Endothelial cell (in vitro differentiated cells): ENCODE data around the gene PI4K2B. TPM values are rescaled to one million over a fixed set of nuclear protein-coding genes. Genes with fewer than 3 reads are reported as not detected.
"Not testable (repeated sequence)": the region's sequence is repeated elsewhere in the genome, so short reads cannot be mapped to it uniquely, and the experiment has no call there.

Experiments
- DNase-seq: peaks from one replicate; pipeline ENCODE4 v3.0.0; 2021; ENCODE audit warnings: low spot score
- H3K27ac Mint-ChIP-seq: one replicate; pipeline ENCODE4 v1.8.0; 2021; ENCODE audit warnings: mixed read lengths, inconsistent platforms; ENCODE audit not compliant: unreplicated experiment
- H3K27me3 Mint-ChIP-seq: one replicate; pipeline ENCODE4 v1.8.0; 2021; ENCODE audit warnings: mild to moderate bottlenecking, moderate library complexity, mixed read lengths, inconsistent platforms; ENCODE audit not compliant: unreplicated experiment
- H3K36me3 Mint-ChIP-seq: one replicate; pipeline ENCODE4 v1.8.0; 2021; ENCODE audit warnings: mild to moderate bottlenecking, low read depth, mixed read lengths, inconsistent platforms; ENCODE audit not compliant: unreplicated experiment
- H3K4me1 Mint-ChIP-seq: one replicate; pipeline ENCODE4 v1.8.0; 2021; ENCODE audit warnings: mild to moderate bottlenecking, mixed read lengths, inconsistent platforms; ENCODE audit not compliant: unreplicated experiment
- H3K4me3 Mint-ChIP-seq: one replicate; pipeline ENCODE4 v1.8.0; 2021; ENCODE audit warnings: mild to moderate bottlenecking, mixed read lengths, inconsistent platforms; ENCODE audit not compliant: unreplicated experiment
- H3K9me3 Mint-ChIP-seq: one replicate; pipeline ENCODE4 v1.8.0; 2021; ENCODE audit warnings: mixed read lengths, inconsistent platforms; ENCODE audit not compliant: unreplicated experiment
- total RNA-seq: library from RNA; stranded (reverse); fragmentation: NEBNext Ultra II Directional; extraction: Animal tissue kit (Norgen Biotek cat#: 25700); gene quantifications from one replicate; pipeline ENCODE4 v1.2.1, GENCODE V29; 2021; ENCODE audit not compliant: unreplicated experiment
- TF ChIP-seq, protein P1 (sequence below): fragments of 200-600 bp; sonication (generic); IDR thresholded peaks from one replicate; pipeline ENCODE4 v1.5.0; 2021; ENCODE audit warnings: antibody characterized with exemption; ENCODE audit not compliant: unreplicated experiment

The PI4K2B gene
- total RNA-seq, 1 donor from 2014 or later = 6.7 TPM

DNA sequence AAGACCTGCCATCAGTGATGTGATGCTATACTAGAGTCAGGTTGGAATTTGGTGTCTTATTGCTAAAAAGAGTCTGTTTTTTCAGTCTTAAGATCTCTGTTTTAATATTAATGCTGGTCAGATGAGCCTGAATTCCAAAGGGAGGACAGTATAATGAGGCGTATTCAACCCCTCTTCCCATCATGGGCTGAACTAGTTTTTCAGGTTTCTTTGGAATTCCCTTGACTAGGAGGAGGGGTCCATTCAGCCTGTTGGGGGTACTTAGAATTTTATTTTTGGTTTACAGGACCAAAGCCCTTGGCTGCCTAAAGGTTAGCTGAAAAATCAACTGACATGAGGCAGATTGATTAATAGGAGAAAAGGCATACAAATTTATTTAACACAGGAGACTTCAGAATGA, 24.1 kb upstream of the PI4K2B start:
- Mint-ChIP-seq H3K36me3 (no peaks in the 10 kb centered on the region), H3K27ac (no peak overlapping the region), H3K9me3 (no peaks in the 10 kb centered on the region), H3K4me3 (no peak overlapping the region), H3K27me3 (peaks cover 5% of the 10 kb centered on the region), H3K4me1 (peaks cover 10% of the 10 kb centered on the region)
- TF ChIP-seq, protein P1, sequence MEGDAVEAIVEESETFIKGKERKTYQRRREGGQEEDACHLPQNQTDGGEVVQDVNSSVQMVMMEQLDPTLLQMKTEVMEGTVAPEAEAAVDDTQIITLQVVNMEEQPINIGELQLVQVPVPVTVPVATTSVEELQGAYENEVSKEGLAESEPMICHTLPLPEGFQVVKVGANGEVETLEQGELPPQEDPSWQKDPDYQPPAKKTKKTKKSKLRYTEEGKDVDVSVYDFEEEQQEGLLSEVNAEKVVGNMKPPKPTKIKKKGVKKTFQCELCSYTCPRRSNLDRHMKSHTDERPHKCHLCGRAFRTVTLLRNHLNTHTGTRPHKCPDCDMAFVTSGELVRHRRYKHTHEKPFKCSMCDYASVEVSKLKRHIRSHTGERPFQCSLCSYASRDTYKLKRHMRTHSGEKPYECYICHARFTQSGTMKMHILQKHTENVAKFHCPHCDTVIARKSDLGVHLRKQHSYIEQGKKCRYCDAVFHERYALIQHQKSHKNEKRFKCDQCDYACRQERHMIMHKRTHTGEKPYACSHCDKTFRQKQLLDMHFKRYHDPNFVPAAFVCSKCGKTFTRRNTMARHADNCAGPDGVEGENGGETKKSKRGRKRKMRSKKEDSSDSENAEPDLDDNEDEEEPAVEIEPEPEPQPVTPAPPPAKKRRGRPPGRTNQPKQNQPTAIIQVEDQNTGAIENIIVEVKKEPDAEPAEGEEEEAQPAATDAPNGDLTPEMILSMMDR = no peak
- no peak for DNase-seq

DNA sequence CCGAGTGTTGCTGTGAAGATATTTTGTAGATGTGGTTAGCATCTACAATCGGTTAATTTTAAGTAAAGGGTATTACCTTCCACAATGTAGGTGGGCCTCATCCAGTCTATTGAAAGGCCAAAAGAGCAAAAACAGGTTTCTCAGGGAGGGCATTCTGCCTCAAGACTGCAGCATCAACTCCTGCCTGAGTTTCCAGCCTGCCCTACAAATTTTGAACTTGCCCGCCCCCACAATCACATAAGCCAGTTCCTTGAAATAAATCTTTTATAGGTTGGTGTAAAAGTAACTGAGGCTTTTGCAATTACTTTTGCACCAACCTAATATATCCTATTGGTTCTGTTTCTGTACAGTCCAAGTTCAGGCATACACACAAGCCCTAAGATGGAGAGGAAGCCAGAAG, 22.1 kb upstream of the PI4K2B start:
- H3K27me3 Mint-ChIP-seq = peaks cover 5% of the 10 kb centered on the region
- peaks cover 10% of the 10 kb centered on the region for H3K4me1 Mint-ChIP-seq
- no peaks in the 10 kb centered on the region for H3K9me3 Mint-ChIP-seq
- TF ChIP-seq, protein P1 = no peak
- DNase-seq = no peak
- no peaks in the 10 kb centered on the region for H3K36me3 Mint-ChIP-seq
- H3K4me3 Mint-ChIP-seq = no peak overlapping the region
- H3K27ac Mint-ChIP-seq = no peak overlapping the region

DNA sequence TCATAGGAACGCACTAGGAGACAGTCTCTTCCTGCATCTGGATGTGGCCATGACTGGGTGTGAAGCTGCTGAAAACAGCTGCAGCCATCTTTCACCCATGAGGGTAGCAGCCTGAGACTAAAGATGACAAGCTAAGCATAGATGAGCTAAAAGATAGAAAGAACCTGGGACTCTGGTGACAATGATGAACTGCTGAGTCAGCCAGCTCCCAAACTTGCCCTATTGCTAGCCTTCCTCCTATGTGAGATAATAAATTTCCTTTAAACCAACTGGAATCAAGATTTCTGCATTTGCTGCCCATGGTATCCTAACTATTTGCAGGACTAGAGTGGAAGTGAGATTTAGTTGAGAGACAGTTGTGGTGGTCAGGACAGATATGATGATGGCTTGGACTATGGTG, 21.0 kb upstream of the PI4K2B start:
- no peaks in the 10 kb centered on the region for H3K36me3 Mint-ChIP-seq
- H3K27ac Mint-ChIP-seq = no peak overlapping the region
- TF ChIP-seq, protein P1 = no peak
- peaks cover 3% of the 10 kb centered on the region for H3K27me3 Mint-ChIP-seq
- no peak overlapping the region for H3K4me3 Mint-ChIP-seq
- DNase-seq = no peak
- H3K4me1 Mint-ChIP-seq = peaks cover 8% of the 10 kb centered on the region
- no peaks in the 10 kb centered on the region for H3K9me3 Mint-ChIP-seq

DNA sequence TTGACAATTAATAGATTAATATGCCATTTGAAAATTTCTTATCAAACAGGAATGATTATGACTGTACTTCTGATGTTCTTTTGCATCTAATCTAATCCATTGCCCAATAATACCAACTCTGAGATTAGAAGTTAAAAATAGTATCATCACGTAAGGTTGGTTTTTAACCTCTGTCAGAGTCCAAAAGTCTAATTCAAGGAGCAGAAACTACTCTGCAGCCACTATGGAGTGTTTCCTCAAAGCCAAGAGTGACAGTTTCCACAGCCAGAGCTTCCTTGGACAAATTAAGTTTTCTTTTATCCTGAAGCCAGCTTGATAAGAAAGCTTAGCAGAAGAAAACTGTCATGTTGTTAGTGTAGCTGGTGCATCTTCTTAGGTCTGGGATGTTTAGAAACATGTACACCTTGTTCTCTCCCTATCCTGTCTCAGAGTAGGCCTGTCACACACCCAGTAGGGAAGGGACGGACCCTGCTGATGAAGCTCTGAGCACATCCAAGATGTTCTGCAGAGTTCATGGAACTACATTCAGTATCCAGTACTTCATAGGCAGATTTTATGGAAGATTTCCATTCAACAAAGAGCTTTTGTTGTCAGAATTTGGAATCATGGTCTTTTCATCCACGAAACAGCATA, 20.4 kb upstream of the PI4K2B start:
- TF ChIP-seq, protein P1 = no peak
- no peak for DNase-seq
- H3K4me1 Mint-ChIP-seq = peaks cover 2% of the 10 kb centered on the region
- H3K9me3 Mint-ChIP-seq = no peaks in the 10 kb centered on the region
- no peak overlapping the region for H3K4me3 Mint-ChIP-seq
- H3K27me3 Mint-ChIP-seq = peaks cover 3% of the 10 kb centered on the region
- H3K27ac Mint-ChIP-seq = no peak overlapping the region
- H3K36me3 Mint-ChIP-seq = peaks cover 1% of the 10 kb centered on the region

DNA sequence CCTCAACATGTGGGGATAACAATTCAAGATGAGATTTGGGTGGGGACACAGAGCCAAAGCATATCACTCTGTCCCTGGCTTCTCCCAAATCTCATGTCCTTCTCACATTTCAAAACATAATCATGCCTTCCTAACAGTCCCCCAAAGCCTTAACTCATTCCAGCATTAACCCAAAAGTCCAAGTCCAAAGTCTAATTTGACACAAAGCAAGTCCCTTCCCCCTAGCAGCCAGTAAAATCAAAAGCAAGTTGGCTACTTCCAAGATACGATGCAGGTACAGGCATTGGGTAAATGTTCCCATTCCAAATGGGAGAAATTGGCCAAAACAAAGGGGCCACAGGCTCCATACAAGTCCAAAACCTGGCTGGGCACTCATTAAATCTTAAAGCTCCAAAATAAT, 19.1 kb upstream of the PI4K2B start:
- H3K27ac Mint-ChIP-seq, H3K36me3 Mint-ChIP-seq, H3K27me3 Mint-ChIP-seq, H3K4me3 Mint-ChIP-seq, H3K4me1 Mint-ChIP-seq, H3K9me3 Mint-ChIP-seq, DNase-seq: not testable (repeated sequence)
